Measurements from ENCODE around the gene PABPN1L. TPM values are rescaled to one million over a fixed set of nuclear protein-coding genes. Genes with fewer than 3 reads are reported as not detected.

Gene PABPN1L, protein sequence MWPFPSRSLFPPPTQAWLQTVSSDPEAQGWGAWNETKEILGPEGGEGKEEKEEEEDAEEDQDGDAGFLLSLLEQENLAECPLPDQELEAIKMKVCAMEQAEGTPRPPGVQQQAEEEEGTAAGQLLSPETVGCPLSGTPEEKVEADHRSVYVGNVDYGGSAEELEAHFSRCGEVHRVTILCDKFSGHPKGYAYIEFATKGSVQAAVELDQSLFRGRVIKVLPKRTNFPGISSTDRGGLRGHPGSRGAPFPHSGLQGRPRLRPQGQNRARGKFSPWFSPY
- not detected in 2 replicates for total RNA-seq

DNA sequence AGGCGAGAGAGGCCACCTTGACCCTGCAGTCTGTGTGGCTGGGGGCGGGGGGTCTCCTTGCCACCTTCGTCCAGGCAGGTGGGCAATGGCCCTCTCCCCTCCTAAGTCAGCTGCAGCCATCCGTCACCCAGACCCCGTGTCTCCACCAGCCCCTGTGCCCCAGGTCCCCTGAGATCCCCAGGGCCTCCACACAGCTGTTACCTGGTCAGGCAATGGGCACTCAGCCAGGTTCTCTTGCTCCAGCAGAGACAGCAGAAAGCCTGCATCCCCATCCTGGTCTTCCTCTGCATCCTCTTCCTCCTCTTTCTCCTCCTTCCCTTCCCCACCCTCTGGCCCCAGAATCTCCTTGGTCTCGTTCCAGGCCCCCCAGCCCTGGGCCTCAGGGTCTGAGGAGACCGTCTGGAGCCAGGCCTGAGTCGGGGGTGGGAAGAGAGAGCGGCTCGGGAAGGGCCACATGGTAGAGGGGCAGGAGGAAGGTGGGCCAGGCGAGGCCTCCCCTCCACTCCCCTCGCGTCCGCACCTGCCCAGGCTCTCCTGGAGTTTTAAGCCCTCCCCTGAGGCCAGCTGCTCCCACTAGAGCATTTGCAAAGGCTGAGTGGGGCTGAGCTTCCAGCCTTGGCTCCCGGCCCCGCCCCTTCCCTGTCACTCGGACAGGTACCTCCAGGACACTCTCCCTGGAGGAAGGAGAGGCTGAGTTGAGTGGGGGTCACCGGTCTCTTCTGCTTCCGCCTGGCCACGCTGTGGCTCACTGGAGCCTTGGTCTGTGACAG is at the start of gene PABPN1L:
Gene PABPN1L (minus strand): TSS at position 510 of the 770 bp plus-strand sequence. CDS start 54 bp downstream, at position 456.
- intact Hi-C loops (cut with micrococcal nuclease) = no loop called here
- Mint-ChIP-seq H3K4me1 (ENCODE audit: low read depth) (peaks cover 1% of the 10 kb centered on the region), H3K36me3 (ENCODE audit: low read depth) (no peaks in the 10 kb centered on the region), H3K4me3 (ENCODE audit: low read depth) (no peak within 1 kb of the TSS), H3K9me3 (no peaks in the 10 kb centered on the region), H3K27me3 (ENCODE audit: low read depth) (peaks cover 7% of the 10 kb centered on the region), H3K27ac (no peak within 1 kb of the TSS)
- no peak for DNase-seq (ENCODE audit: low spot score)

DNA sequence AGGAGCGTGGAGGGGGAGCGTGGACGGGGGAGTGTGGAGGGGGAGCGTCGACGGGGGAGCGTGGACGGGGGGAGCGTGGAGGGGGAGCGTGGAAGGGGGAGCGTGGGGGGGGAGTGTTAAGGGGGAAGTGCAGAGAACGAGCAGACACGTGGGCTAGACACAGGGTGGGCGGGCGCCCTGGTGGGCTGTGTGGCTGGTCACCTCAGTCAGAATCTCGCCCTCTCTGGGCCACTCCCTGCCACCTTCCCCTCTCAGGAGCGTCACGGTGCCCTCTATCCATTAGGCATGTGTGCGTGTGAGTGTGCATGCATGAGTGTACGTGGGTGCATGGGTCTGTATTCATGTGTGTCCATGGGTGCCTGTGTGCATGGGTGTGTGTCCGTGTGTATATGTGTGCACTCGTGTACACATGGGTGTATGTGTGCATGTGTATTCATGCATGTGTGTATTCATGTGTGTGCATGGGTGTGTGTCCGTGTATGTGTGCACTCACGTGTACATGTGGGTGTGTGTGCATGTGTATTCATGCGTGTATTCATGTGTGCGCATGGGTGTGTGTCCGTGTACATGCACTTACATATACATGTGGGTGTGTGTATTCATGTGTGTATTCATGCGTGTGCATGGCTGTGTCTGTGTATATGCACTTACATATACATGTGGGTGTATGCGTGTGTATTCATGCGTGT is 49.3 kb upstream of the PABPN1L start:
- Mint-ChIP-seq H3K4me1 (ENCODE audit: low read depth) (no peaks in the 10 kb centered on the region), H3K27me3 (ENCODE audit: low read depth) (no peaks in the 10 kb centered on the region), H3K36me3 (ENCODE audit: low read depth) (no peaks in the 10 kb centered on the region), H3K9me3 (peaks cover 9% of the 10 kb centered on the region), H3K27ac (no peak overlapping the region), H3K4me3 (ENCODE audit: low read depth) (no peak overlapping the region)
- intact Hi-C loops (cut with micrococcal nuclease) = no loop called here
- no peak for DNase-seq (ENCODE audit: low spot score)

DNA sequence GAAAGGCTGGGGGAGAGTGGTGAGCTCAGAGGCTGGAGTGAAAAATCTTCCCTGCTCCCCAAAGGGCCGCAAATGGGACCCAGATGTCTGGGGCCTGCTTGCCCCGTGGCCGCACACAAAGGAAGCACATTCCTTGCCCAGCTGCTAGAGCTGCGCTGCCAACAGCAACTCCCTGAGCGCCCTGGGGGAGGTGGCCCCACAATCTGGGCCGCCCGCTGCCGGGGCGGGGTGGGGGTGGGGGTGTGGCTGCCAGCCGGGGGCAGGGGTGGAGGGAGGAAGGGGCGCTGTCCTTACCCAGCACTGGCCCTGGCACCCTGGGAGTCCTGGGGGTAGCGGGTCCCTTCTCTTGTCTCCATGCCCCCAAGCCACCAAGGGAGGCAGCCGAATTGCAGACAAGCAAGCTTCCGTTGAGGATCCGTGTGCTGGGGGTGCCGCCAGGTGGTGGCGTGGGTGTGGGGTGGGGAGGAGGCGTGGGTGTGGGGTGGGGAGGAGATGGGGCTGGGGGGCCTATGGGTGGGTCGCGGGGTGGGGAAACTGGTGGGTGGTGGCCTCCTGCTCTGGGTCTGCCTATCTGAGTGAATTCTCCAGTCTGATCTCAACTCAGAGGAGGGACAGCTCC is 48.4 kb upstream of the PABPN1L start:
- Mint-ChIP-seq H3K27me3 (ENCODE audit: low read depth) (no peaks in the 10 kb centered on the region), H3K4me3 (ENCODE audit: low read depth) (no peak overlapping the region), H3K4me1 (ENCODE audit: low read depth) (no peaks in the 10 kb centered on the region), H3K27ac (no peak overlapping the region), H3K9me3 (peaks cover 9% of the 10 kb centered on the region), H3K36me3 (ENCODE audit: low read depth) (no peaks in the 10 kb centered on the region)
- no peak for DNase-seq (ENCODE audit: low spot score)
- intact Hi-C loops (cut with micrococcal nuclease) = no loop called here

DNA sequence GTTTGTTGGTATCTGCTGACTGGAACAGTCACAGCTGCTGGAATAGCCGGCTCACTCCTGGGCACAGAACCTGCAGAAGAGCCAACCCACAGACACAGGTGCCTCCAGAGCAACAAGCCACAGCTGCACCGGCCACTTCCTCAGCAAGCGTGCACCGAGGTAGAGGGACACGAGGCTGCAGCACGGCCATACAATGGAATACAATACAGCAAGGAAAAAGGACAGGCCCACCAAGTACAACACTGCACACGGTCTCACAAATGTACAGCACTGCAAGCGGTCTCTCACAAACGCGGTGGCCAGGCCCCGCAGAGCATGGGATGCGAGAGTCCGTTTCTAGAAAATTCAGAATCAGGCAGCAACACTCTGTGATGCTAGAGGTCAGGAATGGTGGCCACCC is 47.4 kb upstream of the PABPN1L start:
- no peak for DNase-seq (ENCODE audit: low spot score)
- intact Hi-C loops (cut with micrococcal nuclease) = no loop called here
- no peaks in the 10 kb centered on the region for H3K27me3 Mint-ChIP-seq (ENCODE audit: low read depth)
- H3K4me1 Mint-ChIP-seq (ENCODE audit: low read depth) = no peaks in the 10 kb centered on the region
- H3K36me3 Mint-ChIP-seq (ENCODE audit: low read depth) = no peaks in the 10 kb centered on the region
- H3K27ac Mint-ChIP-seq = no peak overlapping the region
- H3K9me3 Mint-ChIP-seq = peaks cover 9% of the 10 kb centered on the region
- no peak overlapping the region for H3K4me3 Mint-ChIP-seq (ENCODE audit: low read depth)

DNA sequence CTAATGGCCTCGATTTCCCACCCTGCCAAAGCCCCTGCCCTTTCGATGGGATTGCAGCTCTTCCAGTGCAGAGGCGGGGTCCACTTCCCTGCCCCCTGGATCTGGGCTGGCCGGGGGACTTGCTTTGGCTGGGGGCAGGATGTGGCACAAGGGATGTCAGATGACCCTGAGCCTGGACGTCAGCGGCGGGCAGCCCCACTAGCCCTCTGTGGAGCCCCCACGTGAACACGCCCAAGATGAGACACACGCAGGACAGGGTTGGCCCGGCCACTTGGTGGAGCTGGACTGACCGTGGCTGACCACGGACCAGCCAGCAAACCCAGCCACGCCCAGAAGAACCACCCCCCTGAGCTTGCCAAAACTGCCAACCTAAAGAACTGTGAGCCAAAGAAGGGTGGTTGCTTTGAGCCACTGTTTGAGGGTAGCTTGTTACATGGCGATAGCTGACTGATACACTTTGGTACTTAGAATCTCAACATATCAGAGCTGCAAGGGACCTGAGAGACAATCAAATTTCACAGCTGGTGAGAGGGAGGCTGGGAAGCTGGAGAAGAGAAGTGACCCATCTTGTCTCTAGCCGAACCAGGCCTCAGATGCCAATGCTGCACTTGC is 46.6 kb upstream of the PABPN1L start:
- DNase-seq (ENCODE audit: low spot score) = no peak
- Mint-ChIP-seq H3K4me3 (ENCODE audit: low read depth) (no peak overlapping the region), H3K27ac (no peak overlapping the region), H3K9me3 (peaks cover 9% of the 10 kb centered on the region), H3K4me1 (ENCODE audit: low read depth) (no peaks in the 10 kb centered on the region), H3K27me3 (ENCODE audit: low read depth) (no peaks in the 10 kb centered on the region), H3K36me3 (ENCODE audit: low read depth) (no peaks in the 10 kb centered on the region)
- intact Hi-C loops (cut with micrococcal nuclease) = no loop called here

DNA sequence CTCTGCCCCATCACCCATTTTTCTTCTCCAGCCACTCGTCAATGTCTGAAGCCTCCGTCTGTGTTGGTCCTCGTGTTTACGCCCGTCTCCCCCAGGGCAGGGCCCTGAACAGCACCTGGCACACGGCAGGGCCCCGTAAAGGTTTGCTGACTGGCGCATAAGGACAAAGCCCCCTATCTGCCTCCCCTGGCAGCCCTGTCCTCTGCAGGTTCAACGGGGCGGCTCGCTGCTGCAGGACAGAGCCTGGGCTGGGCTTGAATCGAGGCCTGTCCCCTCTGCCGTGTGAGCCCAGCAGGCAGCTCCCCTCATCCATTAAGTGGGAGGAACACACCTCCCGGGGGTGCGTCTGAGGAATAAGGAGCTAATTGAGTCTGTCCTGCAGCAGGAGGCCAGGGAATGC is 46.1 kb upstream of the PABPN1L start:
- no peak for DNase-seq (ENCODE audit: low spot score)
- H3K4me3 Mint-ChIP-seq (ENCODE audit: low read depth) = no peak overlapping the region
- H3K36me3 Mint-ChIP-seq (ENCODE audit: low read depth) = no peaks in the 10 kb centered on the region
- H3K4me1 Mint-ChIP-seq (ENCODE audit: low read depth) = no peaks in the 10 kb centered on the region
- H3K27ac Mint-ChIP-seq = no peak overlapping the region
- intact Hi-C loops (cut with micrococcal nuclease) = no loop called here
- peaks cover 9% of the 10 kb centered on the region for H3K9me3 Mint-ChIP-seq
- H3K27me3 Mint-ChIP-seq (ENCODE audit: low read depth) = no peaks in the 10 kb centered on the region

DNA sequence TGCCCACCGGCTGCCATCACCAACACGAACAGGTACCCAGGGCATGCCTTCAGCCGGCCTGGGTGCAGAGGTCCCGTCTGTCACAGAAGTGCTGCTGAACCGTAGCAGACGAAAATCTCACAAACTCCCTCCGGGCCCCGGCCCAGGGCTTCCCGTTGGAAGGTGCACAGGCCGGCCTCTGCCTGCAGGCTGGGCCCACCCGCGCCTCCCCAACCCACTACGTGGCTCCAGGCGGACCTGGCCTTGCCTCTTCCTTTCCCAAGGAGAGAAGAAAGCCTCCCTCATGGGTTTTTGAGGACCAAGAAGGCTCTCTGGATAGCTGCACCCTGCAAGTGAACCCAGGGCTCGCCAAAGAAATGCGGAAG is 45.5 kb upstream of the PABPN1L start:
- H3K27ac Mint-ChIP-seq = no peak overlapping the region
- H3K9me3 Mint-ChIP-seq = peaks cover 9% of the 10 kb centered on the region
- H3K4me3 Mint-ChIP-seq (ENCODE audit: low read depth) = no peak overlapping the region
- no peaks in the 10 kb centered on the region for H3K27me3 Mint-ChIP-seq (ENCODE audit: low read depth)
- H3K4me1 Mint-ChIP-seq (ENCODE audit: low read depth) = no peaks in the 10 kb centered on the region
- H3K36me3 Mint-ChIP-seq (ENCODE audit: low read depth) = no peaks in the 10 kb centered on the region
- intact Hi-C loops (cut with micrococcal nuclease) = no loop called here
- no peak for DNase-seq (ENCODE audit: low spot score)

DNA sequence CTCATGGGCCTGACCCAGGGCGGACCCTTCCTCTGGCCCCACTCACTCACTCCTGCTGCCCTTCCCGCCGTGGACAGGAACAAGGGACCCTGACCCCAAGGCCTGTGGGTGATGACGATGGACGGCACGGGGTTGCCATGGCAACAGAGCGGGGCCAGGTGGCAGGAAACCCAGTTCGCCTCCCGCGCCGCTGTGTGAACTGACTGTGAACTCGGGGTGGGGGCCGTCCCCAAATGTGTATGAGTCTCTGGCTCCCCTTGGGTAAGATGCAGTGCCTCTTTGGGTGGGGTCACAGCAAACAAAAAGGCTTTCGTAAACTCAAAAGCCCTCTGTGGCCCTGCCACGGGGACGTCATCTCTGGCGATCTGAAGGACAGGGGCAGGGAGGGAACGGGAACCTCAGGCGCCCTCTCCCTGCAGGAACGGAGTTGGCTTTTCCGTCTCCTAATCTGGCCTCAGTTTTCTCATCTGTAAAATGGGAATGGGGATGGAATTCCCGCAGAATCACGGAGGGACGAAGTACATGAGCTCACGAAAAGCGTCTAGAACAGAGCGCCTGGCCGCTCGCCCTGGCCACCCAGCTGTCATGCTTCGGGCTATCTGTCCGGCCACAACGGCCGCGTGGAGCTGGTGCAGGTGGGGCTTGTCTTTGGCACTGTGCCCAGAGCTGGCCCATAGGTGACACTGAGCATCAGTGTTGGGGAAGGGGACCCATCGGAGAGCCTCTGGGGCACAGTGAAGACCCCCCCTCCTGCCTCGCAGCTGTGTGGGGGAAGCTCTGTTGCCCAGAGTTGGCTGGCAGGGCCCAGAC is 44.9 kb upstream of the PABPN1L start:
- H3K36me3 Mint-ChIP-seq (ENCODE audit: low read depth) = no peaks in the 10 kb centered on the region
- H3K27ac Mint-ChIP-seq = no peak overlapping the region
- no peak for DNase-seq (ENCODE audit: low spot score)
- intact Hi-C loops (cut with micrococcal nuclease) = no loop called here
- H3K4me3 Mint-ChIP-seq (ENCODE audit: low read depth) = no peak overlapping the region
- no peaks in the 10 kb centered on the region for H3K4me1 Mint-ChIP-seq (ENCODE audit: low read depth)
- H3K9me3 Mint-ChIP-seq = peaks cover 9% of the 10 kb centered on the region
- H3K27me3 Mint-ChIP-seq (ENCODE audit: low read depth) = no peaks in the 10 kb centered on the region

DNA sequence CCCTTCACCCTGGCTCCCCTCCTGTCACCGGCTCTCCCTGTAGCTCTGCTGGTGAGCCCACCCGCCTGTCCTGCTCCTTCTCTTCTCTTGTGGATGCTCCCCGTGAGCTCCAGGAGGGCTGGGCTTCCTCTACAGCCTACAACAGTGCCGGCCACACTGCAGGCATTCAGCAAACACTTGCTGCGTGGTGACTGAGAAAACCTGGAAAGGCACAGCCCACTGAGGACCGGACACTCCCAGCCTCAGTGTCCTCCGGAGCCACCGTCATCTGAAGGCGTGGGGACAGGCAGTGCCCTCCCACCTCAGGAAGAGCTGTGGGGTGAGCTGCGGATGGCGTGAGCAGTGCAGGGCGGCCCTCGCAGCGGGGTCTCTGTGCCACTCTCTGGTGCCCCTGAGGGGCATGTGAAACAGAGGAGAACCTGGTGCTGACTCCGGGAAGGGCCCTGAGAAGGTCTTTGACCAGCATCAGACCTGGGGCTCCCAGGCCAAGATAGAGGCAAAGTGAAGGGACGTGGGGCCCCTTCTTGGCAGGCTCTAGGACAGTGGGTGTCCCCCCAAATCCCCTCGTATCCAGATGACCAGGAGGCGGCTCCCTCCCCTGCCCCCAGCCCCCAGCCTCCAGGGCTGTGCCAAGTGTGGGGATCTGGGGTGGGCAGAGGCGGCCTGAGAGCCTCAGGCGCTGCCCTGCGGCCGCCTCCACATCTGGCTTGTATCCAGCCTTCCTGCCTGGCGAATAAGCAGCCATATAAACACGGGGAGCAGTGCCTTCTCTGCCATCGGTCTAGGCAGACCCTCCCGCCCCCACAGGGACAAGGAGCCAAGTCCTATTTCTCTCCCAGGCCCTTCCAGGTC is 44.0 kb upstream of the PABPN1L start:
- H3K27me3 Mint-ChIP-seq (ENCODE audit: low read depth) = no peaks in the 10 kb centered on the region
- H3K27ac Mint-ChIP-seq = no peak overlapping the region
- DNase-seq (ENCODE audit: low spot score) = no peak
- H3K9me3 Mint-ChIP-seq = peaks cover 3% of the 10 kb centered on the region
- no peaks in the 10 kb centered on the region for H3K4me1 Mint-ChIP-seq (ENCODE audit: low read depth)
- H3K36me3 Mint-ChIP-seq (ENCODE audit: low read depth) = no peaks in the 10 kb centered on the region
- no peak overlapping the region for H3K4me3 Mint-ChIP-seq (ENCODE audit: low read depth)
- intact Hi-C loops (cut with micrococcal nuclease) = no loop called here

DNA sequence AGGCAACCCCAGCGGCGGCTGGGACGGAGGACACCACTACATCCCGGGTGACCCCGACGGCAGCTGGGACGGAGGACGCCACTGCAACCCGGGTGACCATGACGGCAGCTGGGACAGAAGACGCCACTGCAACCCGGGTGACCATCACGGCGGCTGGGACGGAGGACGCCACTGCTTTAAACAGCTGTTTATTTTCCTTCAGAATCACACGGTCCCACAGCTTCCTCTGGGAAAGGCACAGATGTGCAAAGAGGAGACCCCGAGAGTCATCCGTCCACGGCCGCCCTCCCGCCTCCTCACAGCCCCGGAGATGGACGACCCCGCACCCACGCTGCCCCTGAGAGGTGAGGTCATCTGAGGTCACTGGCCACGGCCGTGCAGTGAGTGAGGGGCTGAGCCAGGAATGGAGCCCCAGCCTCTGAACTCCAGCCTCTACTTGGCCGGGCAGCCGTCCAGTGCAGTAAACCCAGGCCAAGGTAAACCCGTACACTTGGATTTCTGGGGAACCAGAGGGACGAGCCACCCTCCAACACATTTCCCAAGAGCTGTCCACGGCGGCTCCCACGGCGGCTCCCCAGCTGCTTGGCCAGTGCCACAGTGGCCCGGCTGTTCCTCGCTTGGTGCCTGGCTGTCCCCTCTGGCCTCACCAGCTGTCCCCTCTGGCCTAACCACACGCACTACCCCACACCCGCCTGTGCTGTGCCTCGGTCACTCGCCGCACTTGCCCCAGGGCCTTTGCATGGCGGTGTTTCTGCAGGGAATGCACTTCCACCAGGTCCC is 43.2 kb upstream of the PABPN1L start:
- Mint-ChIP-seq H3K4me3 (ENCODE audit: low read depth) (no peak overlapping the region), H3K27ac (no peak overlapping the region), H3K4me1 (ENCODE audit: low read depth) (no peaks in the 10 kb centered on the region), H3K36me3 (ENCODE audit: low read depth) (no peaks in the 10 kb centered on the region), H3K9me3 (peaks cover 3% of the 10 kb centered on the region), H3K27me3 (ENCODE audit: low read depth) (no peaks in the 10 kb centered on the region)
- intact Hi-C loops (cut with micrococcal nuclease) = no loop called here
- no peak for DNase-seq (ENCODE audit: low spot score)

DNA sequence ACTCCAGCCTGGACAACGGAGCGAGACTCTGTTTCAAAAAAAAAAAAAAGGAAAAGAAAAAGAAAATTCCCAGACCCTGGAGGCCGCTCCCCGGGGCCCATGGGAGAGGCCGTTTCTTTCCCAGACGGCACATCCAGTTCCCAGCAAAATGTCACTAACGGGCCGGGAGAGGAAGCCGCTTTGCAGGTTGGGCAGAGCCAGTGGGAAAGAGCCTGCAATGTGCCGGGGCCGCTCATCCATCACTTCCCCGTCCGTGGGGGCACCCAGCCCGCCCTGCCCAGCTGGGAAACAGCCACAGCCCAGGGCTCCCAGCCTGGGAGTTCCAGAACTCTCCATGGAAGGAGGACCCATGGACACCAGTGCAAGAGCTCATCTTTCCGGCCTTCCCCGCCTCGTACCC is 41.8 kb upstream of the PABPN1L start:
- H3K4me3 Mint-ChIP-seq (ENCODE audit: low read depth) = no peak overlapping the region
- H3K27ac Mint-ChIP-seq = no peak overlapping the region
- no peaks in the 10 kb centered on the region for H3K4me1 Mint-ChIP-seq (ENCODE audit: low read depth)
- no peaks in the 10 kb centered on the region for H3K27me3 Mint-ChIP-seq (ENCODE audit: low read depth)
- no peaks in the 10 kb centered on the region for H3K9me3 Mint-ChIP-seq
- intact Hi-C loops (cut with micrococcal nuclease) = no loop called here
- H3K36me3 Mint-ChIP-seq (ENCODE audit: low read depth) = no peaks in the 10 kb centered on the region
- DNase-seq (ENCODE audit: low spot score) = no peak

All from activated T-helper 2 cell treated with anti-CD3 and anti-CD28 coated beads, Interferon-gamma antibody, Interleukin-2, Interleukin-4, amounts not matched to agents 10 μg/mL and 5 μg/mL and 100 μg/mL, durations not matched to agents 14 hours and 24 hours and 36 hours (primary cell).